Panc1 (cell line): ENCODE data around the gene ZDHHC11.

Source experiments
- POLR2AphosphoS5 ChIP-seq: IDR thresholded peaks from 2 replicates; pipeline ENCODE4 v1.6.1; 2012; ENCODE audit warnings: mild to moderate bottlenecking, low read depth, low read length, moderate library complexity
- SIN3A ChIP-seq: IDR thresholded peaks from 2 replicates; pipeline ENCODE4 v1.6.1; 2012; ENCODE audit warnings: low read depth, mild to moderate bottlenecking, low read length, moderate library complexity, borderline replicate concordance; ENCODE audit not compliant: insufficient read depth
- TCF7L2 ChIP-seq: IDR thresholded peaks from 2 replicates; pipeline ENCODE4 v1.6.1; 2011; ENCODE audit warnings: mild to moderate bottlenecking, low read depth, low read length, inconsistent platforms
- TF ChIP-seq, protein P1 (sequence below): fragments of 450-650 bp; IDR thresholded peaks from 2 replicates; pipeline ENCODE4 v1.5.1; 2017; ENCODE audit warnings: mild to moderate bottlenecking
- TF ChIP-seq, protein P2 (sequence below), 2 experiments: IDR thresholded peaks; 2 replicates each; pipeline ENCODE4 v1.6.1; 2011 to 2012; ENCODE audit warnings: low read depth in 2 of 2, control low read depth in 1 of 2, low read length in 1 of 2, mild to moderate bottlenecking in 1 of 2, moderate library complexity in 1 of 2; ENCODE audit not compliant: insufficient read depth in 1 of 2

DNA sequence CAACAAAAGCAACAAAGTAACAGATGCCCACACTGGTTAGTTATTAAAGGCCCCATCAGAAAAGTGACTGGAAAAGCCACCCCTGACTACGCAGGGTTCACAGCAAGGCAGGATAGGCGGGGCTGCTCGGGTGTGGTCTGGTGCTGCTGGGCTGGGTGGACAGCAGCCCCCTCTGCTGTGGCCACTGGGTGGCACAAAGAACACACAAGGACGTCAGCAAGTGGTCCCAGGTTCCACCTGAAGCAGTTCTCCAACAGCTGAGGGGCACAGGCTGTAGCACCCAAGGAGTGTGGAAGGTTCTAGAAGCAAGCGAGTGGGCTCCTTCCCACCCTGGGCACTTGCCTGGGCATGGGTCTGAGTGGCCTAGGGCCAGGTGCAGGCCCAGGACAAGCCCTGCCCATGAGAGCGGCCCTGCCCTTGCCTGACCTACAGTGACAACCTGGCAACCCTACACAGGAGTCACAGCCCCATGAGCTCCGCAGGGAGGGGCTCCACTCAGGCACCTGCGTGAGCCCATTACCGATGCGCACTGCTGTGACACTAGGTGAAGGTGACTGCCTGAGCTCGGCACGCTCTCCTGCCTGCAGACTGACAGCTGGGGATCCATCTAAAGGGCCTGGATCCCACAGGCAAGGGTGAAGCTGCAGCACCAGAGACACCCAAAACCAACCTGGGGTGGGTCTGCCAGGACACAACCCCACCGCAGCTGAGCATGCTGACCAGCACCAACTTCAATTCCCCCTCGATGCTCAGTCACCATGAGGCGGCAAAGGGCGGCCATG, 33.8 kb upstream of the ZDHHC11 start:
- TF ChIP-seq POLR2AphosphoS5 = no peak
- TF ChIP-seq, protein P1, sequence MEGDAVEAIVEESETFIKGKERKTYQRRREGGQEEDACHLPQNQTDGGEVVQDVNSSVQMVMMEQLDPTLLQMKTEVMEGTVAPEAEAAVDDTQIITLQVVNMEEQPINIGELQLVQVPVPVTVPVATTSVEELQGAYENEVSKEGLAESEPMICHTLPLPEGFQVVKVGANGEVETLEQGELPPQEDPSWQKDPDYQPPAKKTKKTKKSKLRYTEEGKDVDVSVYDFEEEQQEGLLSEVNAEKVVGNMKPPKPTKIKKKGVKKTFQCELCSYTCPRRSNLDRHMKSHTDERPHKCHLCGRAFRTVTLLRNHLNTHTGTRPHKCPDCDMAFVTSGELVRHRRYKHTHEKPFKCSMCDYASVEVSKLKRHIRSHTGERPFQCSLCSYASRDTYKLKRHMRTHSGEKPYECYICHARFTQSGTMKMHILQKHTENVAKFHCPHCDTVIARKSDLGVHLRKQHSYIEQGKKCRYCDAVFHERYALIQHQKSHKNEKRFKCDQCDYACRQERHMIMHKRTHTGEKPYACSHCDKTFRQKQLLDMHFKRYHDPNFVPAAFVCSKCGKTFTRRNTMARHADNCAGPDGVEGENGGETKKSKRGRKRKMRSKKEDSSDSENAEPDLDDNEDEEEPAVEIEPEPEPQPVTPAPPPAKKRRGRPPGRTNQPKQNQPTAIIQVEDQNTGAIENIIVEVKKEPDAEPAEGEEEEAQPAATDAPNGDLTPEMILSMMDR = no peak
- no peak for TF ChIP-seq SIN3A
- no peak for TF ChIP-seq TCF7L2
- TF ChIP-seq, protein P2, sequence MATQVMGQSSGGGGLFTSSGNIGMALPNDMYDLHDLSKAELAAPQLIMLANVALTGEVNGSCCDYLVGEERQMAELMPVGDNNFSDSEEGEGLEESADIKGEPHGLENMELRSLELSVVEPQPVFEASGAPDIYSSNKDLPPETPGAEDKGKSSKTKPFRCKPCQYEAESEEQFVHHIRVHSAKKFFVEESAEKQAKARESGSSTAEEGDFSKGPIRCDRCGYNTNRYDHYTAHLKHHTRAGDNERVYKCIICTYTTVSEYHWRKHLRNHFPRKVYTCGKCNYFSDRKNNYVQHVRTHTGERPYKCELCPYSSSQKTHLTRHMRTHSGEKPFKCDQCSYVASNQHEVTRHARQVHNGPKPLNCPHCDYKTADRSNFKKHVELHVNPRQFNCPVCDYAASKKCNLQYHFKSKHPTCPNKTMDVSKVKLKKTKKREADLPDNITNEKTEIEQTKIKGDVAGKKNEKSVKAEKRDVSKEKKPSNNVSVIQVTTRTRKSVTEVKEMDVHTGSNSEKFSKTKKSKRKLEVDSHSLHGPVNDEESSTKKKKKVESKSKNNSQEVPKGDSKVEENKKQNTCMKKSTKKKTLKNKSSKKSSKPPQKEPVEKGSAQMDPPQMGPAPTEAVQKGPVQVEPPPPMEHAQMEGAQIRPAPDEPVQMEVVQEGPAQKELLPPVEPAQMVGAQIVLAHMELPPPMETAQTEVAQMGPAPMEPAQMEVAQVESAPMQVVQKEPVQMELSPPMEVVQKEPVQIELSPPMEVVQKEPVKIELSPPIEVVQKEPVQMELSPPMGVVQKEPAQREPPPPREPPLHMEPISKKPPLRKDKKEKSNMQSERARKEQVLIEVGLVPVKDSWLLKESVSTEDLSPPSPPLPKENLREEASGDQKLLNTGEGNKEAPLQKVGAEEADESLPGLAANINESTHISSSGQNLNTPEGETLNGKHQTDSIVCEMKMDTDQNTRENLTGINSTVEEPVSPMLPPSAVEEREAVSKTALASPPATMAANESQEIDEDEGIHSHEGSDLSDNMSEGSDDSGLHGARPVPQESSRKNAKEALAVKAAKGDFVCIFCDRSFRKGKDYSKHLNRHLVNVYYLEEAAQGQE (IDR thresholded peaks at IDR 0.05; ENCODE audit: insufficient read depth in 1 of 2, low read depth in 2 of 2, low read length in 1 of 2) = no peak
